ENCODE measurements around the gene LNPEP.

The LNPEP gene

GRCh38 chr5:96935559-96936430 is at the start of gene LNPEP:
Gene LNPEP (plus strand): TSS chr5:96936080. CDS start chr5:96936156, 76 bp downstream.
- DNase-seq (ENCODE audit: low spot score): peak; percentile 97

- DNase-seq (ENCODE audit: low spot score): no peak
Measured at GRCh38 chr5:96893342-96893741, 42.5 kb upstream of the LNPEP start.

GRCh38 chr5:96896276-96896675 is 39.6 kb upstream of the LNPEP start:
- no peak for DNase-seq (ENCODE audit: low spot score)

- DNase-seq (ENCODE audit: low spot score): no peak
Measured at GRCh38 chr5:96896806-96897205, 39.1 kb upstream of the LNPEP start.

GRCh38 chr5:96901384-96901783 is 34.5 kb upstream of the LNPEP start:
- no peak for DNase-seq (ENCODE audit: low spot score)

- DNase-seq (ENCODE audit: low spot score): no peak
Measured at GRCh38 chr5:96901841-96902240, 34.0 kb upstream of the LNPEP start.

GRCh38 chr5:96902876-96903275 is 33.0 kb upstream of the LNPEP start:
- DNase-seq (ENCODE audit: low spot score): no peak

- no peak for DNase-seq (ENCODE audit: low spot score)
Measured at GRCh38 chr5:96903300-96903699, 32.6 kb upstream of the LNPEP start.

- no peak for DNase-seq (ENCODE audit: low spot score)
Measured at GRCh38 chr5:96904054-96904931, 31.6 kb upstream of the LNPEP start.

- DNase-seq (ENCODE audit: low spot score): no peak
Measured at GRCh38 chr5:96905864-96906263, 30.0 kb upstream of the LNPEP start.

- DNase-seq (ENCODE audit: low spot score): no peak
Measured at GRCh38 chr5:96909003-96909402, 26.9 kb upstream of the LNPEP start.

- DNase-seq (ENCODE audit: low spot score): no peak
Measured at GRCh38 chr5:96909435-96909834, 26.4 kb upstream of the LNPEP start.

GRCh38 chr5:96911139-96911538 is 24.7 kb upstream of the LNPEP start:
- no peak for DNase-seq (ENCODE audit: low spot score)

- DNase-seq (ENCODE audit: low spot score): no peak
Measured at GRCh38 chr5:96913233-96913632, 22.6 kb upstream of the LNPEP start.

GRCh38 chr5:96919754-96920197 is 16.1 kb upstream of the LNPEP start:
- no peak for DNase-seq (ENCODE audit: low spot score)

- DNase-seq (ENCODE audit: low spot score): no peak
Measured at GRCh38 chr5:96920744-96921355, 15.0 kb upstream of the LNPEP start.

GRCh38 chr5:96922499-96923244 is 13.2 kb upstream of the LNPEP start:
- no peak for DNase-seq (ENCODE audit: low spot score)

GRCh38 chr5:96924016-96924443 is 11.8 kb upstream of the LNPEP start:
- peak; percentile 82 for DNase-seq (ENCODE audit: low spot score)

GRCh38 chr5:96926276-96926675 is 9.6 kb upstream of the LNPEP start:
- no peak for DNase-seq (ENCODE audit: low spot score)

GRCh38 chr5:96927008-96927407 is 8.9 kb upstream of the LNPEP start:
- DNase-seq (ENCODE audit: low spot score): no peak

- no peak for DNase-seq (ENCODE audit: low spot score)
Measured at GRCh38 chr5:96928931-96929708, 6.8 kb upstream of the LNPEP start.
